H9 (cell line): Measurements from ENCODE around the gene CTLA4. TPM values are rescaled to one million over a fixed set of nuclear protein-coding genes. Genes with fewer than 3 reads are reported as not detected.

ENCODE experiments used
- DNase-seq: peaks from one replicate; pipeline ENCODE4 v3.0.0-alpha.2; 2017
- H2AFZ ChIP-seq: one replicate; pipeline ENCODE4 v1.6.1; 2013; ENCODE audit warnings: mild to moderate bottlenecking, low read length, control low read depth, moderate library complexity
- H2AK5ac ChIP-seq: 2 replicates; pipeline ENCODE4 v1.6.1; 2013; ENCODE audit warnings: low read length, control low read depth, mixed read lengths; ENCODE audit not compliant: insufficient read length
- H2BK120ac ChIP-seq: one replicate; pipeline ENCODE4 v1.6.1; 2013; ENCODE audit warnings: low read depth, mild to moderate bottlenecking, low read length, control low read depth, inconsistent platforms; ENCODE audit not compliant: poor library complexity, severe bottlenecking
- H2BK12ac ChIP-seq: 2 replicates; pipeline ENCODE4 v1.6.1; 2013; ENCODE audit warnings: low read length, control low read depth, mixed read lengths, low read depth; ENCODE audit not compliant: insufficient read length
- H2BK15ac ChIP-seq: 2 replicates; pipeline ENCODE4 v1.6.1; 2013; ENCODE audit warnings: low read depth, low read length, control low read depth
- H2BK20ac ChIP-seq: one replicate; pipeline ENCODE4 v1.6.1; 2013; ENCODE audit warnings: low read depth, mild to moderate bottlenecking, low read length, control low read depth, inconsistent platforms; ENCODE audit not compliant: poor library complexity, severe bottlenecking
- H2BK5ac ChIP-seq: 2 replicates; pipeline ENCODE4 v1.6.1; 2013; ENCODE audit warnings: low read length, control low read depth, mixed read lengths; ENCODE audit not compliant: insufficient read length
- H3K14ac ChIP-seq: 2 replicates; pipeline ENCODE4 v1.6.1; 2013; ENCODE audit warnings: low read length, control low read depth; ENCODE audit not compliant: insufficient read depth
- H3K18ac ChIP-seq: 2 replicates; pipeline ENCODE4 v1.6.1; 2013; ENCODE audit warnings: low read depth, mild to moderate bottlenecking, mixed read lengths, low read length, control low read depth; ENCODE audit not compliant: insufficient read length
- H3K23ac ChIP-seq: 2 replicates; pipeline ENCODE4 v1.6.1; 2013; ENCODE audit warnings: low read length, control low read depth, mixed read lengths, low read depth; ENCODE audit not compliant: insufficient read length
- H3K23me2 ChIP-seq: 2 replicates; pipeline ENCODE4 v1.6.1; 2013; ENCODE audit warnings: low read depth, mild to moderate bottlenecking, mixed read lengths, low read length, control low read depth; ENCODE audit not compliant: insufficient read length, poor library complexity, severe bottlenecking
- H3K27ac ChIP-seq: 2 replicates; pipeline ENCODE4 v1.5.1; 2013; ENCODE audit warnings: low read length, control low read depth, mixed read lengths, low read depth; ENCODE audit not compliant: insufficient read length
- H3K27me3 ChIP-seq: 2 replicates; pipeline ENCODE4 v1.6.1; 2013; ENCODE audit warnings: low read length, control low read depth, inconsistent platforms; ENCODE audit not compliant: insufficient read depth
- H3K4ac ChIP-seq: 2 replicates; pipeline ENCODE4 v1.6.1; 2013; ENCODE audit warnings: low read depth, mild to moderate bottlenecking, control low read depth, inconsistent platforms, low read length, moderate library complexity
- H3K4me1 ChIP-seq: 2 replicates; pipeline ENCODE4 v1.6.1; 2013; ENCODE audit warnings: low read length, control low read depth, inconsistent platforms; ENCODE audit not compliant: insufficient read depth
- H3K4me2 ChIP-seq: 2 replicates; pipeline ENCODE4 v1.6.1; 2013; ENCODE audit warnings: low read length, control low read depth, mixed read lengths; ENCODE audit not compliant: insufficient read length, insufficient read depth
- H3K56ac ChIP-seq: 2 replicates; pipeline ENCODE4 v1.6.1; 2013; ENCODE audit warnings: low read depth, mild to moderate bottlenecking, mixed read lengths, low read length, control low read depth; ENCODE audit not compliant: insufficient read length
- H3K79me1 ChIP-seq: 2 replicates; pipeline ENCODE4 v1.6.1; 2013; ENCODE audit warnings: low read depth, mild to moderate bottlenecking, moderate library complexity, low read length, control low read depth, inconsistent platforms; ENCODE audit not compliant: insufficient read depth, poor library complexity, severe bottlenecking
- H3K79me2 ChIP-seq: 2 replicates; pipeline ENCODE4 v1.6.1; 2013; ENCODE audit warnings: low read length, control low read depth, inconsistent platforms; ENCODE audit not compliant: insufficient read depth
- H3K9ac ChIP-seq: 2 replicates; pipeline ENCODE4 v1.6.1; 2013; ENCODE audit warnings: low read length, control low read depth, mixed read lengths; ENCODE audit not compliant: insufficient read length; ENCODE audit errors: extremely low read depth
- H3K9me3 ChIP-seq: one replicate; pipeline ENCODE4 v1.6.1; 2013; ENCODE audit warnings: low read depth, low read length, inconsistent platforms; ENCODE audit not compliant: control insufficient read depth
- H3T11ph ChIP-seq: one replicate; pipeline ENCODE4 v1.6.1; 2013; ENCODE audit warnings: mild to moderate bottlenecking, low read length, control low read depth, inconsistent platforms
- H4K20me1 ChIP-seq: one replicate; pipeline ENCODE4 v1.6.1; 2013; ENCODE audit not compliant: control insufficient read depth, insufficient read length, insufficient read depth
- H4K5ac ChIP-seq: 2 replicates; pipeline ENCODE4 v1.6.1; 2013; ENCODE audit warnings: low read depth, mild to moderate bottlenecking, mixed read lengths, low read length, control low read depth; ENCODE audit not compliant: insufficient read length
- H4K8ac ChIP-seq: replicated peaks from 2 replicates; pipeline ENCODE4 v1.6.1; 2013; ENCODE audit warnings: low read length, control low read depth, mixed read lengths, low read depth; ENCODE audit not compliant: insufficient read length
- H4K91ac ChIP-seq: 2 replicates; pipeline ENCODE4 v1.6.1; 2013; ENCODE audit warnings: low read depth, mild to moderate bottlenecking, moderate library complexity, mixed read lengths, low read length, control low read depth; ENCODE audit not compliant: insufficient read length
- H3K27ac Mint-ChIP-seq, 3 experiments: 2 replicates in 2 of 3; 3 replicates in 1 of 3; pipeline ENCODE4 v1.8.0; 2020 to 2021; ENCODE audit warnings: mixed read lengths in 3 of 3, mild to moderate bottlenecking in 1 of 3, moderate library complexity in 1 of 3
- H3K27me3 Mint-ChIP-seq: 2 replicates; pipeline ENCODE4 v1.8.0; 2021; ENCODE audit warnings: low read depth, mild to moderate bottlenecking, moderate library complexity, mixed read lengths
- H3K36me3 Mint-ChIP-seq, 3 experiments: 2 replicates in 2 of 3; 3 replicates in 1 of 3; pipeline ENCODE4 v1.8.0; 2020 to 2021; ENCODE audit warnings: low read depth in 3 of 3, mixed read lengths in 3 of 3; ENCODE audit not compliant: insufficient read depth in 1 of 3
- H3K4me1 Mint-ChIP-seq, 2 experiments: 2 replicates each; pipeline ENCODE4 v1.8.0; 2020; ENCODE audit warnings: mixed read lengths in 2 of 2
- H3K4me3 Mint-ChIP-seq, 2 experiments: 2 replicates in 1 of 2; 3 replicates in 1 of 2; pipeline ENCODE4 v1.8.0; 2020 to 2021; ENCODE audit warnings: mild to moderate bottlenecking in 2 of 2, mixed read lengths in 2 of 2, moderate library complexity in 1 of 2
- H3K9me3 Mint-ChIP-seq, 2 experiments: 2 replicates in 1 of 2; 3 replicates in 1 of 2; pipeline ENCODE4 v1.8.0; 2020; ENCODE audit warnings: mild to moderate bottlenecking in 2 of 2, mixed read lengths in 2 of 2, moderate library complexity in 1 of 2
- WGBS: extraction: QIAGEN DNeasy Blood & Tissue Kit; methylation state at CpG from one replicate; pipeline ENCODE4 v1.1.7; 2013; ENCODE audit warnings: missing lambda C conversion rate, low lambda C conversion rate, mixed read lengths; ENCODE audit not compliant: insufficient read length; ENCODE audit errors: extremely low coverage; 5-methylcytosine and 5-hydroxymethylcytosine counted together
- total RNA-seq: library from RNA; stranded (reverse); gene quantifications from 2 replicates; pipeline ENCODE4 v1.2.1, GENCODE V29; 2021
- TF ChIP-seq, protein P1 (sequence below): fragments of 200-600 bp; sonication (generic); conservative IDR thresholded peaks from 3 replicates; pipeline ENCODE4 v1.8.0; 2021; ENCODE audit warnings: antibody characterized with exemption, mild to moderate bottlenecking

Gene CTLA4
- total RNA-seq, 1 experiment from 2014 or later, result not detected

DNA sequence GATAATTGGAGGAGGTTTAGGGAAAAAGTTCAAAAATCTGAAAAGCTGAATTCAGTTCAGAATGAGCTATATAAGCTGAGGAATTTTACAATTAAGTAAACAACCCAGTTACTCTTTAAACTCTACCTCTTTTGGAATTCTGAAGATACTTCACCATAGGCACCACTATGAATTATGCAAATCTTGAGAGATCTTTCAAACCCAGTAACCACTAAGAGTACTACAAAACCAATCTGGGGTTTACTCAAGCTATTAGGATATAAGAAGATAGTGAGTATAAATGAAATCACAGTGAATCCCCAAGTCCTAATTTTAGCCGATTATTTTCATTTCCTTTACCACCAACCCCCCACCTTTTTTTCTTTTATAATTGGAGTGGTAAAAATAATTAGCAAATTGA is 6.0 kb upstream of the CTLA4 start:
- Histone ChIP-seq H3K4me2 (no peak overlapping the region), H3K4ac (no peak overlapping the region), H3T11ph (no peak overlapping the region), H3K56ac (no peak overlapping the region), H2BK20ac (no peak overlapping the region), H3K27me3 (no peaks in the 10 kb centered on the region), H2BK12ac (no peak overlapping the region), H3K9ac (no peak overlapping the region), H3K4me1 (no peaks in the 10 kb centered on the region), H2BK15ac (no peak overlapping the region), H3K18ac (no peak overlapping the region), H3K79me1 (no peaks in the 10 kb centered on the region), H4K5ac (no peak overlapping the region), H4K8ac (no peak overlapping the region), H3K9me3 (no peaks in the 10 kb centered on the region), H3K23ac (no peak overlapping the region), H3K14ac (no peak overlapping the region), H3K27ac (no peak overlapping the region), H2AK5ac (no peak overlapping the region), H2AFZ (no peak overlapping the region), H2BK120ac (no peak overlapping the region), H3K79me2 (no peaks in the 10 kb centered on the region), H4K20me1 (no peaks in the 10 kb centered on the region), H3K23me2 (no peaks in the 10 kb centered on the region), H2BK5ac (no peak overlapping the region), H4K91ac (no peak overlapping the region)
- H3K27me3 Mint-ChIP-seq, result no peaks in the 10 kb centered on the region
- TF ChIP-seq, protein P1, sequence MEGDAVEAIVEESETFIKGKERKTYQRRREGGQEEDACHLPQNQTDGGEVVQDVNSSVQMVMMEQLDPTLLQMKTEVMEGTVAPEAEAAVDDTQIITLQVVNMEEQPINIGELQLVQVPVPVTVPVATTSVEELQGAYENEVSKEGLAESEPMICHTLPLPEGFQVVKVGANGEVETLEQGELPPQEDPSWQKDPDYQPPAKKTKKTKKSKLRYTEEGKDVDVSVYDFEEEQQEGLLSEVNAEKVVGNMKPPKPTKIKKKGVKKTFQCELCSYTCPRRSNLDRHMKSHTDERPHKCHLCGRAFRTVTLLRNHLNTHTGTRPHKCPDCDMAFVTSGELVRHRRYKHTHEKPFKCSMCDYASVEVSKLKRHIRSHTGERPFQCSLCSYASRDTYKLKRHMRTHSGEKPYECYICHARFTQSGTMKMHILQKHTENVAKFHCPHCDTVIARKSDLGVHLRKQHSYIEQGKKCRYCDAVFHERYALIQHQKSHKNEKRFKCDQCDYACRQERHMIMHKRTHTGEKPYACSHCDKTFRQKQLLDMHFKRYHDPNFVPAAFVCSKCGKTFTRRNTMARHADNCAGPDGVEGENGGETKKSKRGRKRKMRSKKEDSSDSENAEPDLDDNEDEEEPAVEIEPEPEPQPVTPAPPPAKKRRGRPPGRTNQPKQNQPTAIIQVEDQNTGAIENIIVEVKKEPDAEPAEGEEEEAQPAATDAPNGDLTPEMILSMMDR, result no peak
- DNase-seq, result no peak
- H3K27ac Mint-ChIP-seq, result no peak overlapping the region
- no peaks in the 10 kb centered on the region for H3K36me3 Mint-ChIP-seq
- H3K9me3 Mint-ChIP-seq, result no peaks in the 10 kb centered on the region; a peak in 1 of 5 replicates
- WGBS, result no CpG with 5 or more reads among the region's 1 CpG
- H3K4me1 Mint-ChIP-seq, result no peaks in the 10 kb centered on the region
- H3K4me3 Mint-ChIP-seq, result no peak overlapping the region
